Measurements from ENCODE around the gene CD274. TPM values are rescaled to one million over a fixed set of nuclear protein-coding genes. Genes with fewer than 3 reads are reported as not detected.
"Not testable (repeated sequence)": the region's sequence is repeated elsewhere in the genome, so short reads cannot be mapped to it uniquely, and the experiment has no call there.

Gene CD274
- total RNA-seq, 1 donor from 2014 or later = 21.4 TPM

DNA sequence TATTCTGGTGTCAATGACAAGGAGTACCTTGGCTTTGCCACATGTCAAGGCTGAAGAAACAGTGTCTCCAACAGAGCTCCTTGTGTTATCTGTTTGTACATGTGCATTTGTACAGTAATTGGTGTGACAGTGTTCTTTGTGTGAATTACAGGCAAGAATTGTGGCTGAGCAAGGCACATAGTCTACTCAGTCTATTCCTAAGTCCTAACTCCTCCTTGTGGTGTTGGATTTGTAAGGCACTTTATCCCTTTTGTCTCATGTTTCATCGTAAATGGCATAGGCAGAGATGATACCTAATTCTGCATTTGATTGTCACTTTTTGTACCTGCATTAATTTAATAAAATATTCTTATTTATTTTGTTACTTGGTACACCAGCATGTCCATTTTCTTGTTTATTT is 19.8 kb downstream of the CD274 start:
- Histone ChIP-seq H3K4me2 (ENCODE audit: low read length) (no peak overlapping the region), H3K4me1 (ENCODE audit: insufficient read depth, low read length) (no peaks in the 10 kb centered on the region), H3K9me3 (ENCODE audit: insufficient read depth, low read depth, low read length) (no peaks in the 10 kb centered on the region), H3K79me2 (ENCODE audit: insufficient read depth, low read length) (no peaks in the 10 kb centered on the region), H3K27ac (ENCODE audit: low read depth, low read length) (no peak overlapping the region), H3K36me3 (ENCODE audit: insufficient read depth, low read length) (peaks cover 27% of the 10 kb centered on the region), H4K20me1 (ENCODE audit: insufficient read depth, low read length) (no peaks in the 10 kb centered on the region), H3K9ac (ENCODE audit: low read length) (no peak overlapping the region), H3K27me3 (ENCODE audit: insufficient read depth, low read length) (no peaks in the 10 kb centered on the region), H2AFZ (ENCODE audit: low read depth, low read length) (no peak overlapping the region), H3K4me3 (ENCODE audit: insufficient read depth, low read depth, low read length) (no peak overlapping the region)
- Mint-ChIP-seq H3K27me3 (ENCODE audit: low read depth, unreplicated experiment) (no peaks in the 10 kb centered on the region), H3K9me3 (ENCODE audit: unreplicated experiment) (no peaks in the 10 kb centered on the region), H3K36me3 (ENCODE audit: low read depth, unreplicated experiment) (peaks cover 14% of the 10 kb centered on the region), H3K27ac (ENCODE audit: unreplicated experiment) (no peak overlapping the region), H3K4me3 (ENCODE audit: unreplicated experiment) (no peak overlapping the region), H3K4me1 (ENCODE audit: low read depth, unreplicated experiment) (no peaks in the 10 kb centered on the region)
- no peak for DNase-seq (ENCODE audit: low read depth)
- no peak for TF ChIP-seq EZH2 (IDR thresholded peaks at IDR 0.05; ENCODE audit: insufficient read depth, low read length)
- TF ChIP-seq, protein P1, sequence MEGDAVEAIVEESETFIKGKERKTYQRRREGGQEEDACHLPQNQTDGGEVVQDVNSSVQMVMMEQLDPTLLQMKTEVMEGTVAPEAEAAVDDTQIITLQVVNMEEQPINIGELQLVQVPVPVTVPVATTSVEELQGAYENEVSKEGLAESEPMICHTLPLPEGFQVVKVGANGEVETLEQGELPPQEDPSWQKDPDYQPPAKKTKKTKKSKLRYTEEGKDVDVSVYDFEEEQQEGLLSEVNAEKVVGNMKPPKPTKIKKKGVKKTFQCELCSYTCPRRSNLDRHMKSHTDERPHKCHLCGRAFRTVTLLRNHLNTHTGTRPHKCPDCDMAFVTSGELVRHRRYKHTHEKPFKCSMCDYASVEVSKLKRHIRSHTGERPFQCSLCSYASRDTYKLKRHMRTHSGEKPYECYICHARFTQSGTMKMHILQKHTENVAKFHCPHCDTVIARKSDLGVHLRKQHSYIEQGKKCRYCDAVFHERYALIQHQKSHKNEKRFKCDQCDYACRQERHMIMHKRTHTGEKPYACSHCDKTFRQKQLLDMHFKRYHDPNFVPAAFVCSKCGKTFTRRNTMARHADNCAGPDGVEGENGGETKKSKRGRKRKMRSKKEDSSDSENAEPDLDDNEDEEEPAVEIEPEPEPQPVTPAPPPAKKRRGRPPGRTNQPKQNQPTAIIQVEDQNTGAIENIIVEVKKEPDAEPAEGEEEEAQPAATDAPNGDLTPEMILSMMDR (IDR thresholded peaks at IDR 0.05; ENCODE audit: insufficient read depth, low read depth, low read length) = no peak
- no peak for FAIRE-seq

DNA sequence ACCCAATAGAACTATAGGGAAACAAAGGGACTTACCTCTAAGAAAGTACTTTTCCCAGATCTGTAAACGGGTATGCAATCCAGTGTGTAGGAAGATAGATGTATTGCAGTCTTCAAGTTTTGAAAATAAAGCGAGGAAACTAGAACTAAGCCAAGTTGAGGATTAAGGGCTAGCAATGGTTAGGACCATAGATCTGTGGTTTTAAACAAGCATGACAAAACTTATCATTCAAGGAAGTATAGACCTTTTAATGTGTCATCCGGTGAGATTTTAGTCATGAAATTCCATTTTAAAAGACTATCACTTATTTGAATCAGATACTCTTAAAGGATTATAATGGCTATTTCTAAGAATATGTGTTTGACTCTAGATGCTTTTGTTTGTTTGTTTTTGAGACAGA is 20.5 kb downstream of the CD274 start:
- Mint-ChIP-seq H3K27ac (ENCODE audit: unreplicated experiment) (no peak overlapping the region), H3K4me1 (ENCODE audit: low read depth, unreplicated experiment) (no peaks in the 10 kb centered on the region), H3K27me3 (ENCODE audit: low read depth, unreplicated experiment) (no peaks in the 10 kb centered on the region), H3K9me3 (ENCODE audit: unreplicated experiment) (no peaks in the 10 kb centered on the region), H3K4me3 (ENCODE audit: unreplicated experiment) (no peak overlapping the region), H3K36me3 (ENCODE audit: low read depth, unreplicated experiment) (peaks cover 14% of the 10 kb centered on the region)
- no peak for DNase-seq (ENCODE audit: low read depth)
- no peak overlapping the region for H3K9ac ChIP-seq (ENCODE audit: low read length)
- no peak overlapping the region for H3K4me3 ChIP-seq (ENCODE audit: insufficient read depth, low read depth, low read length)
- H3K4me1 ChIP-seq (ENCODE audit: insufficient read depth, low read length) = no peaks in the 10 kb centered on the region
- peaks cover 20% of the 10 kb centered on the region for H3K36me3 ChIP-seq (ENCODE audit: insufficient read depth, low read length)
- H3K27ac ChIP-seq (ENCODE audit: low read depth, low read length) = no peak overlapping the region
- H3K79me2 ChIP-seq (ENCODE audit: insufficient read depth, low read length) = no peaks in the 10 kb centered on the region
- no peaks in the 10 kb centered on the region for H3K27me3 ChIP-seq (ENCODE audit: insufficient read depth, low read length)
- no peak overlapping the region for H2AFZ ChIP-seq (ENCODE audit: low read depth, low read length)
- no peak for FAIRE-seq
- no peaks in the 10 kb centered on the region for H3K9me3 ChIP-seq (ENCODE audit: insufficient read depth, low read depth, low read length)
- H3K4me2 ChIP-seq (ENCODE audit: low read length) = no peak overlapping the region
- TF ChIP-seq, protein P1 (IDR thresholded peaks at IDR 0.05; ENCODE audit: insufficient read depth, low read depth, low read length) = no peak
- no peak for TF ChIP-seq EZH2 (IDR thresholded peaks at IDR 0.05; ENCODE audit: insufficient read depth, low read length)
- H4K20me1 ChIP-seq (ENCODE audit: insufficient read depth, low read length) = no peaks in the 10 kb centered on the region

DNA sequence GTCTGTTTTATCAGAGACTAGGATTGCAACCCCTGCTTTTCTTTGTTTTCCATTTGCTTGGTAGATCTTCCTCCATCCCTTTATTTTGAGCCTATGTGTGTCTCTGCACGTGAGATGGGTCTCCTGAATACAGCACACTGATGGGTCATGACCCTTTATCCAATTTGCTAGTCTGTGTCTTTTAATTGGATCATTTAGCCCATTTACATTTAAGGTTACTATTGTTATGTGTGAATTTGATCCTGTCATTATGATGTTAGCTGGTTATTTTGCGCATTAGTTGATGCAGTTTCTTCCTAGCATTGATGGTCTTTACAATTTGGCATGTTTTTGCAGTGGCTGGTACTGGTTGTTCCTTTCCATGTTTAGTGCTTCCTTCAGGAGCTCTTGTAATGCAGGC is 25.3 kb downstream of the CD274 start:
- not testable (repeated sequence) for H3K36me3 ChIP-seq (ENCODE audit: insufficient read depth, low read length); H3K79me2 ChIP-seq (ENCODE audit: insufficient read depth, low read length); DNase-seq (ENCODE audit: low read depth); H3K27ac ChIP-seq (ENCODE audit: low read depth, low read length); H3K9ac ChIP-seq (ENCODE audit: low read length); H4K20me1 ChIP-seq (ENCODE audit: insufficient read depth, low read length); H3K36me3 Mint-ChIP-seq (ENCODE audit: low read depth, unreplicated experiment); FAIRE-seq; H3K4me3 ChIP-seq (ENCODE audit: insufficient read depth, low read depth, low read length); H3K4me2 ChIP-seq (ENCODE audit: low read length); H3K27me3 ChIP-seq (ENCODE audit: insufficient read depth, low read length); H2AFZ ChIP-seq (ENCODE audit: low read depth, low read length); H3K4me1 Mint-ChIP-seq (ENCODE audit: low read depth, unreplicated experiment); H3K27me3 Mint-ChIP-seq (ENCODE audit: low read depth, unreplicated experiment); H3K27ac Mint-ChIP-seq (ENCODE audit: unreplicated experiment); H3K4me1 ChIP-seq (ENCODE audit: insufficient read depth, low read length); H3K9me3 ChIP-seq (ENCODE audit: insufficient read depth, low read depth, low read length); H3K4me3 Mint-ChIP-seq (ENCODE audit: unreplicated experiment); H3K9me3 Mint-ChIP-seq (ENCODE audit: unreplicated experiment)
